DMS153 treated with DMSO at 0.1 percent for 48 hours (cell line): ENCODE results near the gene SPAG16.
A peak's percentile ranks its signal among the peaks of the same experiment; 100 is the strongest.

Experiments
- DNase-seq: peaks from one replicate; lab custom pipeline; 2025; ENCODE audit not compliant: unreplicated experiment; lab: John Stamatoyannopoulos, UW

SPAG16 gene

GRCh38 chr2:214341646-214342045 is 1057.4 kb downstream of the SPAG16 start:
- no peak for DNase-seq

DNA sequence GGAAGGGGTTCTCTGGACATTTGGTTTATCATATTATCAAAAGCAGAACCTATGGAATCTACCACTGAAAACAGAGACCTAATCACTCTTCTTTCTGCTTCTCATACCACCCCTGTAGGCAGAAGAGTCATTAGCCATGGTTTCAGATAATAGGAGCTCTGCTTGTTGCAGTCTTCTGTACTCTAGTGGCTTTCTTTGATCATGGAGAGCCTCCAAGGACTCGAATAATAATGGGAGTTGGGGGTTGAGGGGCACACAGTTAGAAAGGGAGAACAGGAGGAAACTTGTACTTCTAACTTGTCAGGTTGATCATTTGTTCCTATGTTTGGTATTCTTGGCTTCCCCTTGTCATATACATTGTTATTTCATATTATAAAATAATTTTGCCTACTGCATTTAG is 1074.2 kb downstream of the SPAG16 start:
- no peak for DNase-seq

GRCh38 chr2:214361116-214361515 is 1076.9 kb downstream of the SPAG16 start:
- no peak for DNase-seq

- no peak for DNase-seq
Measured at GRCh38 chr2:214365549-214365948, 1081.3 kb downstream of the SPAG16 start.

DNA sequence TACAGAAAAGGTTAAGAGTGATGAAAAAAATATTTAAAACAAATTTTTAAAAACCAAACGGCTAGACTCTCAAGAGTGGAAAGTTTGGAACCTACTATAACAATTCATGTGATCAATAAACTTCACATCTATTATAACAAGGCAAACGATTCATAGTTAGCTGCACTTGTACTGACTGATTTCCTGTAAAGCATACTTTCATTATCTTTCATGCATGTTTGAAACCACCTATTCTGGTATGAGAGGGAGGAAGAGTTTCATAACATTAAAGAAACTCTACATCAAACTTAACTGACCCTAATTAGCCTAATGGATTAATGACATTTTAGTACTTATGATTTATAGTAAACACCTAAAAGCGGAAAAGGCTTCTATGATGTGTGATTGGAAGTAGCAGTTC is 1082.9 kb downstream of the SPAG16 start:
- no peak for DNase-seq

- peak; percentile 23 for DNase-seq
Measured at GRCh38 chr2:214376618-214377285, 1092.5 kb downstream of the SPAG16 start.

GRCh38 chr2:214377286-214377624 is 1093.0 kb downstream of the SPAG16 start:
- no peak for DNase-seq

DNA sequence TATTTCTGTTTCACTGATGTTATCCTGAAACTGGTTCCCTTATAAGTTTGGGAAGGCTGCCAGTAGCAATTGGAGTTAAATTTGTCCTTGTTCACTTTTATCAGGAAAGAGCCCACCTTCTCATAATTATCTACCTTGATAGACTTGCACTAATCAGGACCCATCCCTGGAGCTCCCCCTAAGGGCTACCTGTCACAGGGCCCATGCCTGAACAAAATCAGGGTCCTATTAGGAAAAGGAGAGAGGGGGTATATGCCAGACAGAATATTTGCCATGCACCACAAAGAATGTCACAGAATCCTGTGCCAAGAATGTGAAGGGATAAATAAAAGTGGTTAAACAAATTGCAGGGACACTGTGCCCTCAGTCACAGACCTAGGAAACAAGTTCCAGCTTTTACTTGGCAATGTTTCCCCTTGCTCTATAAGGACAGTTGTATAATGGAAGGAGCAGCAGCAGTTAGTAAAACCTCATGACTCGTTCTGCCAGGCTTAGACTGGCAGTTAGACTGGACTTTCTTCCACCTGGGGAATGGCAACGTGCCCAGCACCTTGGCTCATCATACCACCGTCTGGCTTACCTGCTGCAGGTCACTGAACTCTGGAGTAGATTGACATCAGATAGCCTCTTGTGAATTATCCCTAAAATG is 1094.3 kb downstream of the SPAG16 start:
- DNase-seq, result peak; percentile 20

- DNase-seq, result no peak
Measured at GRCh38 chr2:214379227-214379626, 1095.0 kb downstream of the SPAG16 start.

GRCh38 chr2:214380681-214381080 is 1096.4 kb downstream of the SPAG16 start:
- no peak for DNase-seq

GRCh38 chr2:214382229-214382628 is 1098.0 kb downstream of the SPAG16 start:
- DNase-seq, result no peak

DNA sequence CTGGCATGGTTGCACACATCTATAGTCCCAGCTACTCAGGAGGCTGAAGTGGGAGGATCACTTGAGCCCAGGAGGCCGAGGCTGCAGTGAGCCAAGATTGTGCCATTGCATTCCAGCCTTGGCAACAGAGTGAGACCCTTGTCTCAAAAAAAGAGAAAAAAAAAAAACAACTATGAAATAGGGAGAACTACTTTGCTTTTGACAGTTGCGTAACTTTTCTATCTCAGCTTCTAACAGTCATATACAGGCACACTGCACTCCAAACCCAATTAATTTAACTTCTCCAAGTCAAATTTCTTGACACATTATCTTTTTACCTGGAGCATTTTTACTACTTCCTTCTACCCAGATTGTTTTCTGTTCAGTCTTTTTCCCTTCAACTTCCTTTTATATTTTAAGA is 1102.5 kb downstream of the SPAG16 start:
- DNase-seq, result no peak

- DNase-seq, result no peak
Measured at GRCh38 chr2:214389334-214389733, 1105.1 kb downstream of the SPAG16 start.

GRCh38 chr2:214393796-214394195 is 1109.5 kb downstream of the SPAG16 start:
- no peak for DNase-seq

GRCh38 chr2:214395040-214395439 is 1110.8 kb downstream of the SPAG16 start:
- DNase-seq, result no peak

GRCh38 chr2:214401580-214401979 is 1117.3 kb downstream of the SPAG16 start:
- no peak for DNase-seq

DNA sequence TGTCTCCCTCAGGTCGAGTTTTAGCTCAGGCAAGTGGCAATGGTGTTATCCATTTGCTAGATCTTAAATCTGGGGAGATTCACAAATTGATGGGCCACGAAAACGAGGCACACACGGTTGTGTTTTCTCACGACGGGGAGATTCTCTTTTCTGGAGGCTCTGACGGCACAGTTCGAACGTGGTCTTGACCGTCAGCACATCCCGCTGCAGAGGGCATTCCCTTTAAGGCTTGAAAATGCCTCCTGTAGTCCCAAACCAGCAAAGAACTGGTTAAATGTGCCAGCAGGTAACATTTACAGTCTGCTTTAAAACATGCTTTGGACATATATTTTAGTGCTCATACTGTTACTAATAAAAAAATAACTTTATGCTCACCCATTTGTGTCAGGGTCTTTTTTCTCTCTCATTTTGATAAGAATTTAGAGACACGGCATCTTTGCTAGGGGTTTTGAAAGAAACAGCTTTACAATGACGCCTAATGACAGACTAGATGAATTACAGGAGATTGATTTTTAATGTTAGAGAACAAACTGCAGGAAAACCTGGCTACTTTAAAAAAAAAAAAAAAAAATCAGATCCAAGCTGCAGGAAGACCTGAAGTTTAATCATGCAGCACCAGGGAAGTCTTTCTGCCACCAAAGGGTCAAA is 1126.0 kb downstream of the SPAG16 start:
- peak; percentile 74 for DNase-seq

DNA sequence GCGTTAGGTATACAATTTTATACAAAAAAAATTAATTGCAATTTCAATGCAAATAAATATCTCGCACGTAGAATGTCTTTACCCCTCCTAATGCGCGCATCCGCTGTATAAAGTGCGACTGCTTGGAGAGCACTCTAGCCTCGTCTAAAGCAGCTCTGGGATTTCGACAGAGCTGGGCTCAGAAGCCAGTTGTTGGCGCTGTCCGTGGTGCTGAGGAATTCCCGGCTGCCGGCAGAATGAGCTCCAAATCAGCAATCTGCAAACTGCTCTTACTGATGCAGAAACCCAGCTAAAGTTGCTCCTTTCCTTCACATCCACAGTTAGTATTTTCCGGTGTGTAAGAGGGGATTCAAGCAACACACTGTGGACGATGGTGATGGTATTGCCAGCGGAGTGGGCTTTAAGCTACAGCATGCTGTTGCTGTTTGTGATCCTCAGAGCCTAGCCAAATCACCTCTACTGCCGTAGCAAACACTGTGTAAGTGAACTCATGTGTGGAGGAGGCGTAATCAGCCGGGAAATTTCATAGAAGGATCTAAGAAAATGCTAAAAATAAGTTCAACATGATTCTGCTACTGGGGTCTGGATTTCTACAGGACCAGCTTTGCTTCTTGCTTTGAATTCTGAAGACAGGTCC is 1126.8 kb downstream of the SPAG16 start, which contains the start of gene VWC2L:
TSS of gene VWC2L (plus strand) at position 137 of the 637 bp plus-strand sequence. CDS start 3,140 bp downstream, outside the sequence.
- peak; percentile 75 for DNase-seq

GRCh38 chr2:214412679-214413078 is 1128.4 kb downstream of the SPAG16 start:
- no peak for DNase-seq

GRCh38 chr2:214436470-214436869 is 1152.2 kb downstream of the SPAG16 start:
- no peak for DNase-seq

DNA sequence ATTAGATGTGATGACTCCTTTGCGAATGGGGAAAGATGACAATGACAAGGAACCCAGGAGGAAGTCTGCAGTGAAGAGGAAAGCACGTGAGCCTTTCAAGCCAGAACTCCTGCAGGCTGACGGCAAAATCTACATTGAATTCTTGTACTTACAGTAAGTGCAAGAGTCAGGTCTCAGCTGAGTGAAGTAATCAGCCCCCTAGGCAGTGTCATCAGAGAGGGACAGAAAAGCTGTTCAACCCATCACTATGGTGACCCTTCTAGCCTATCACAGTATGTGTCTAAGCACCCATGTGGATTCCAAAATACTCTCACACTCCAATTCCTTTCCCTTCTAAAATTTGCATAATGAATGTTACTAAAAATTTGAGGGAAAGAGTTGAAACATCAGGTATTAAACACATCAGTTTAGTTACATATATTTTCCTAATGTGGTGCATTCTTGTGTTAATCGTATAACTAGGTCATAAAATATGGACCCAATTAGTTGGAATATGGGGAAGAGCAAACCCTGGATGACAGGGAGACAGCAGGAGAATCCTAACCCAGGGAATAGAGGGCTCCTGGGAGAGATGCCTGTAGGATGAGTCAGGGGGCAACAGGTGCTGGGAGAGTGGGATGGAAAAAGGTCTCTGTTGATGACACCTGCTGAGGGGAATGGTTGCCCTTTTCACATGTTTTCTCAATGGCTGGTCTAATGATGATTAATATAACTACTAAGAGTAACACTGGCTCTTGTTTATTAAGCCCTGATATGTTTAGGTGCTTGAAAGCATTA is 1166.0 kb downstream of the SPAG16 start:
- no peak for DNase-seq
